GM18502 (cell line): ENCODE data around the gene SWI5.
"Not testable (repeated sequence)": the region's sequence is repeated elsewhere in the genome, so short reads cannot be mapped to it uniquely, and the experiment has no call there.

ENCODE experiments used
- ATAC-seq: cut with Tn5 transposase; IDR thresholded peaks from one replicate; pipeline ENCODE4 v1.9.1; 2021; ENCODE audit warnings: mild to moderate bottlenecking; ENCODE audit not compliant: unreplicated experiment, poor library complexity

Gene SWI5

GRCh38 chr9:128276008-128276573 lies at the start of gene SWI5:
Gene SWI5, plus strand, starts transcription at chr9:128276276.
- ATAC-seq, result peak; percentile 97

GRCh38 chr9:128226412-128226801 lies 49.7 kb upstream of the SWI5 start:
- no peak for ATAC-seq

GRCh38 chr9:128230897-128231296 lies 45.2 kb upstream of the SWI5 start:
- not testable (repeated sequence) for ATAC-seq

GRCh38 chr9:128231638-128232527 lies 44.2 kb upstream of the SWI5 start:
- no peak for ATAC-seq

GRCh38 chr9:128232528-128233428 lies 43.3 kb upstream of the SWI5 start:
- no peak for ATAC-seq

GRCh38 chr9:128233817-128234406 lies 42.2 kb upstream of the SWI5 start:
- no peak for ATAC-seq

GRCh38 chr9:128242124-128242523 lies 34.0 kb upstream of the SWI5 start:
- no peak for ATAC-seq

- no peak for ATAC-seq
These were observed 33.3 kb upstream of the SWI5 start for GRCh38 chr9:128242828-128243214.

GRCh38 chr9:128243215-128244018 lies 32.7 kb upstream of the SWI5 start:
- no peak for ATAC-seq

- no peak for ATAC-seq
These were observed 31.8 kb upstream of the SWI5 start for GRCh38 chr9:128244091-128244836.

- ATAC-seq, result no peak
These were observed 31.2 kb upstream of the SWI5 start for GRCh38 chr9:128244837-128245231.

- no peak for ATAC-seq
These were observed 30.5 kb upstream of the SWI5 start for GRCh38 chr9:128245421-128246151.

- ATAC-seq, result no peak
These were observed 29.6 kb upstream of the SWI5 start for GRCh38 chr9:128246471-128246870.

- no peak for ATAC-seq
These were observed 28.8 kb upstream of the SWI5 start for GRCh38 chr9:128247226-128247803.

GRCh38 chr9:128249558-128249907 lies 26.5 kb upstream of the SWI5 start:
- no peak for ATAC-seq

GRCh38 chr9:128249908-128250838 lies 25.9 kb upstream of the SWI5 start:
- peak; percentile 87 for ATAC-seq
